ENCODE results near the gene IREB2.

GRCh38 chr15:78457101-78457500, 19.1 kb downstream of the IREB2 start:
- TF ChIP-seq CTCF (conservative IDR thresholded peaks at IDR 0.05; ENCODE audit: low read depth, low read length) (no peak), EZH2 (IDR thresholded peaks at IDR 0.05; ENCODE audit: borderline replicate concordance, low read depth, low read length, poor library complexity, severe bottlenecking) (no peak)
